ENCODE data around the gene ZIC5.

The ZIC5 gene

DNA sequence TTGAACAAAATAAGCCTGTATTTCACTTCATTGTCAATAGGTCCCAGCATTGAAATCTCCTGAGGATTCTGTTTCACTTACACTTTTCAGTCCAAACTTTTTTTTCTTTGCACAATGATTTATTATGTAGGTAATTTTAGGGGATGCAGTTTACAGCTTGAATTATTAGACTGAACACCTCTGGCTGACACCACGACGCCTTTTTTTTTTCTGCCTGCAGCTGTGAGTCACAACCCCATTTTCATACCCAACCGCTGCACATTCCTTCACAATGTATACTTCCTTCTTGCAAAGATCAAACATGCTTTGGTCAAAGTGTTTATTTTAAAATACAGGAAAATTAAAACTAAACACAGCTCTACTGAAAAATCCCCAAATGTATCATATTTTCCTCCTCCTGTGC, 21.4 kb upstream of the ZIC5 start:
- no peak for DNase-seq
- Mint-ChIP-seq H3K27ac (no peak overlapping the region), H3K4me3 (no peak overlapping the region), H3K4me1 (peaks cover 75% of the 10 kb centered on the region), H3K36me3 (ENCODE audit: low read depth) (no peaks in the 10 kb centered on the region), H3K27me3 (ENCODE audit: low read depth, poor library complexity) (peaks cover 100% of the 10 kb centered on the region), H3K9me3 (no peaks in the 10 kb centered on the region)
- TF ChIP-seq, protein P1, sequence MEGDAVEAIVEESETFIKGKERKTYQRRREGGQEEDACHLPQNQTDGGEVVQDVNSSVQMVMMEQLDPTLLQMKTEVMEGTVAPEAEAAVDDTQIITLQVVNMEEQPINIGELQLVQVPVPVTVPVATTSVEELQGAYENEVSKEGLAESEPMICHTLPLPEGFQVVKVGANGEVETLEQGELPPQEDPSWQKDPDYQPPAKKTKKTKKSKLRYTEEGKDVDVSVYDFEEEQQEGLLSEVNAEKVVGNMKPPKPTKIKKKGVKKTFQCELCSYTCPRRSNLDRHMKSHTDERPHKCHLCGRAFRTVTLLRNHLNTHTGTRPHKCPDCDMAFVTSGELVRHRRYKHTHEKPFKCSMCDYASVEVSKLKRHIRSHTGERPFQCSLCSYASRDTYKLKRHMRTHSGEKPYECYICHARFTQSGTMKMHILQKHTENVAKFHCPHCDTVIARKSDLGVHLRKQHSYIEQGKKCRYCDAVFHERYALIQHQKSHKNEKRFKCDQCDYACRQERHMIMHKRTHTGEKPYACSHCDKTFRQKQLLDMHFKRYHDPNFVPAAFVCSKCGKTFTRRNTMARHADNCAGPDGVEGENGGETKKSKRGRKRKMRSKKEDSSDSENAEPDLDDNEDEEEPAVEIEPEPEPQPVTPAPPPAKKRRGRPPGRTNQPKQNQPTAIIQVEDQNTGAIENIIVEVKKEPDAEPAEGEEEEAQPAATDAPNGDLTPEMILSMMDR (IDR thresholded peaks at IDR 0.05), result no peak

DNA sequence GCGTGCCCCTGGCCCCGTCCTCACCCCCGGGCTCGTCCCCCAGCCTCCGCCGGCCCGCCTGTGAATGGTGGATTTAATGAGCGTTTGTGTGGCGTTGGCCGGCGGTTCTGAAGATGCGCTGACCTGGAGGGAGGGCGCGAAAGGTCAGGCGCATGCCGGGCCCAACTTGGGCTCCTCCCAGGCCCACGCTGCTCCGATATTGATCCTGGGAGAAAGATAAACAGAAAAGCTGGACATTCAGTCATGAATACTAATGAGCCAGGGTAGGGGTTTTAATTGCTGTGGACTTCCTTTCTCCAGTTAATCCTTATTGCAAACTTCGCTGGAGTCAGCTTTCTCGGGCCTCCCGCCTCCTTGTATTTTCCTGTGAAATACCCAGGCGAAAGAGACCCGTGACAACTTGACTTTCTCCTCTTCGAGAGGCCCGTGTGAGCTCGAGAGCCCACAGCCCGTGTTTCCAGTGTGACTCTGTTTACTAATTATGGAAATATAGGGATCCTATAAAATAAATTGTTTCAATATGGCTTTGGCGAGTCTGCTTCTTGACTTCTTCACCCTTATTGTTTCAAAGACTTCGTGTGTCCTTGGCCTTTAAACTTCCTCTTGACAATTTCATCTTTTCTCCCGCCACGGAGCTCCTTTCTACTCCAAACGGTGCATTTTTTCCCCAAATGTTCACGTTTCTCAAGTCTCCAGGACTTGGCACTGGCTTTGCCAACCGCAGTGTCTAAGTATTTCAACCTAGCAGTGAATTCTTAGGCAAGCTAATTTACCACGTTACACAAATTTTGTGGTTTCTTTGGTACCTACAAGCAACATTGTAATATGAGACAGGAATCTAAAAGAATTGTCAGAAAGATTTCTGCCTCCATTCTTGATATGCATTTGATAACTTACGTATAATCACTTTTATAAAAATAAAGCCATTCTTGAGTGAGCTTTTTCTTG, 20.5 kb upstream of the ZIC5 start:
- peak; percentile 40 for DNase-seq
- Mint-ChIP-seq H3K9me3 (no peaks in the 10 kb centered on the region), H3K4me3 (peak overlapping the region; percentile 53), H3K27me3 (ENCODE audit: low read depth, poor library complexity) (peaks cover 100% of the 10 kb centered on the region), H3K4me1 (peaks cover 83% of the 10 kb centered on the region), H3K36me3 (ENCODE audit: low read depth) (no peaks in the 10 kb centered on the region), H3K27ac (no peak overlapping the region)
- TF ChIP-seq, protein P1 (IDR thresholded peaks at IDR 0.05), result no peak

DNA sequence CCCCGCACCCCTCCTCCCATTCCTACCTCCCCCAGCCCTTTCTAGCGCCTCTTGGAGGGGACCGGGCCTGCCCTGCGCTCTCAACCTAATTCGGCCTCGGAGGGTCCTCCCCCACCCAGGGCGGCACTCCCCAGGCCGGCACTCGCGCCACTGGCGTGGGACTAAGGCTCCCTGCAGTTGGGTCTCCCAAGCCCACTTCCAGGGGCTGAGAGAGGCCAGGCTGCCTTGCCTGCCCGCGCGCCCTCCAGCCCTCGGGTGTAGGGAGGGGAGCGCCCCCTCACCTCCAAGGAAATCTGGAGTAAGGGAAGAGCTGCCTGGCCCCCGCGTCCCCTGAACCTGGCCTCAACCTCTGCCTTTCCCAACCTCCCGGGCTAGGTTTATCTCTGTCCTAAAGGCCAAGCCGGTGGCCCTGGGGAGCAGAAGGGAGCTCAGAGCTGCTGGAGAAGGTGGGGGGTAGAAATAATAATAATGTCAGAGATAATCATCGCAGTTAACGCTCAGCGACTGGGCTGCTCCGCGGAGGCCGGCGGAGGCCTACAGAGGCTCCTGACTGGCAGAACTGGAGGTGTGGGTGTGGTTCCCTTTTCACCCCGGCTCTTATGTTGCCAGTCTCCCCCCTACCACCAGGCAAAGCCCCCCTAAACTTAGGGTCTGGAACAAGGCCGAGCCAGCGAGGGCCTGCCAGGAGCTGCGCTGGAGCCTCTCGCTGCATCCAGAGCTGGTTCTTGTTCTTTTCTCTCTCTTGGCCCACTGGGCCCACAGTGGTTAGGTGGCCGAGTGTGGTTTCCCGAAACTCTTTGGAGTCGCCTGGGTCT, 19.7 kb upstream of the ZIC5 start:
- H3K4me3 Mint-ChIP-seq, result peak overlapping the region; percentile 53
- no peaks in the 10 kb centered on the region for H3K9me3 Mint-ChIP-seq
- H3K4me1 Mint-ChIP-seq, result peaks cover 84% of the 10 kb centered on the region
- peaks cover under 1% of the 10 kb centered on the region for H3K36me3 Mint-ChIP-seq (ENCODE audit: low read depth)
- DNase-seq, result peak; percentile 21
- TF ChIP-seq, protein P1 (IDR thresholded peaks at IDR 0.05), result no peak
- no peak overlapping the region for H3K27ac Mint-ChIP-seq
- peaks cover 100% of the 10 kb centered on the region for H3K27me3 Mint-ChIP-seq (ENCODE audit: low read depth, poor library complexity)

DNA sequence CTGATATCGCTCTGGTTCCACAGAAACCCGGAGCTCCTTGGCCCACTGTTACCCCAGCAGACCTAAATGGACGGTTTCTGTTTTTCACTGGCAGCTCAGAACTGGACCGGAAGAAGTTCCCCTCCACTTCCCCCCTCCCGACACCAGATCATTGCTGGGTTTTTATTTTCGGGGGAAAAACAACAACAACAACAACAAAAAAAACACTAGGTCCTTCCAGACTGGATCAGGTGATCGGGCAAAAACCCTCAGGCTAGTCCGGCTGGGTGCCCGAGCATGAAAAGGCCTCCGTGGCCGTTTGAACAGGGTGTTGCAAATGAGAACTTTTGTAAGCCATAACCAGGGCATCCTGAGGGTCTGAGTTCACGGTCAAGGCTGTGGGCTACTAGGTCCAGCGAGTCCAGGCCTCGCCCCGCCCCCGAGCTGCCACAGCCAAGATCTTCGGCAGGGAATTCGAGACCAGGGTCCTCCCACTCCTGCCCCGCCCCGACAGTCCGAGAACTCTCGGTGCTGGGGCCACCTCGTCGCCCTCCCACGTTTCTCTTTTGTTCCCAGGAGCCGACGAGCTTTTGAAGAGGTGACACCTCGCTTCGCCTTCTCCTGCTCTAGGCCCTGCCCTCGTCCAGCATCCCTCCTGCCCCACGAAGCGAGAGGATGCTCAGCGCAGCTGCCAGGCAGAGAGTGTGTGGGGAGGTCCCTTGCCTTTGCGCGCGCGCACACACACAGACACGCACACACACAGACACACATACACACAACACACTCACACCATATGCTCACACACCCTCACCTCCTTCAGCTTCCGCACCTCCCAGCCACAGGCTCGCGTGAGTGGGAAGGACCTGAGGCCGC, 18.8 kb upstream of the ZIC5 start:
- H3K27me3 Mint-ChIP-seq (ENCODE audit: low read depth, poor library complexity), result peaks cover 99% of the 10 kb centered on the region
- peak; percentile 64 for DNase-seq
- no peaks in the 10 kb centered on the region for H3K9me3 Mint-ChIP-seq
- H3K36me3 Mint-ChIP-seq (ENCODE audit: low read depth), result peaks cover 6% of the 10 kb centered on the region
- peak overlapping the region; percentile 32 for H3K4me3 Mint-ChIP-seq
- peaks cover 82% of the 10 kb centered on the region for H3K4me1 Mint-ChIP-seq
- TF ChIP-seq, protein P1 (IDR thresholded peaks at IDR 0.05), result no peak
- no peak overlapping the region for H3K27ac Mint-ChIP-seq

DNA sequence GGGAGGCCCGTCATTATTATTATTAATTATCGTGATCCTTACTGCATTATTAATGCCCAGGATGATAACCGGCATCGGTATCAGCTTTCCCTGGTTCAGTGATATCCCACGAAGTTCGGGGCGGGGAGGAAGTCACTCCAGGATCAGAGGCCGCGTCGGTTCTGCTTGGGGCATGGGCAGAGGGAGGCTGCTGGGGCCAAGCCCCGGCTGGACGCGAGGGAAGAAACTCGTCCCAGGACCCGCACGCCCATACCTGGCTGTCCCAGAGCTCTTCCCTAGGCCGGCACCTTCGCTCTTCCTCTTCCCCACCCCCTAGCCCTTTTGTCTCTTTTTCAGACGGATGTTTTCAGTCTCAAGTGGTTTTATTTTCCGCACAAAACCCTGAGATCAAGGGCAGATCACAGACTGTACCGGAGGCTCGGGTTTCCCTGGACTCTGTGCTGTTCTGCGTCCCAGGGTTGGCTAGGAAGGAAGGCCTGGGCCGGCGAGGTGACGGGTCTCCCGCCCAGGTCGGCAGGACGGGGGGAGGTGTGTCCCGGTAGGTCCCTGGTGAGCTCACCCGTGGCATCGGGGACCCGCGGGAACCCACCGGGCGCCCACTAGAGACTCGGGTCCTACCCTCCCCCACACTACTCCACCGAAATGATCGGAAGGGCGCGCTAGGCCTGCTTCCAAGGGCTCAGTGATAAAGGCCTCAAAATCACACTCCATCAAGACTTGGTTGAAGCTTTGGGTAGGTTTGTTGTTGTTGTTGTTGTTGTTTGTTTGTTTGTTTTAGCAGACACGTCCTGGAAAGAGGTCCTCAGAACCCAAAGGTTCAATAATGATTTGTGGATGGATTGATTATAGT, 17.9 kb upstream of the ZIC5 start:
- H3K4me1 Mint-ChIP-seq, result peaks cover 78% of the 10 kb centered on the region
- peak; percentile 27 for DNase-seq
- no peak overlapping the region for H3K27ac Mint-ChIP-seq
- peaks cover 6% of the 10 kb centered on the region for H3K36me3 Mint-ChIP-seq (ENCODE audit: low read depth)
- H3K4me3 Mint-ChIP-seq, result peak overlapping the region; percentile 55
- no peaks in the 10 kb centered on the region for H3K9me3 Mint-ChIP-seq
- TF ChIP-seq, protein P1 (IDR thresholded peaks at IDR 0.05), result no peak
- H3K27me3 Mint-ChIP-seq (ENCODE audit: low read depth, poor library complexity), result peaks cover 98% of the 10 kb centered on the region

Measured in nephron progenitor cell (in vitro differentiated cells).